OCI-LY7 (cell line): ENCODE measurements around the gene OSBPL3. TPM values are rescaled to one million over a fixed set of nuclear protein-coding genes. Genes with fewer than 3 reads are reported as not detected.

Experiments
- total RNA-seq, 2 experiments: library from RNA; depleted of rRNA in 1 of 2; stranded (reverse); fragments of >200 nt in 1 of 2; shearing (Covaris generic) in 1 of 2; gene quantifications; 2 replicates each; pipeline ENCODE4 v1.2.3, GENCODE V29; 2014 to 2022

The OSBPL3 gene
- total RNA-seq, 2 experiments from 2014 or later: 28.7 to 79.9 TPM

Other genes with a start within 250 kb of the OSBPL3 start
- gene GSDME, start 222.7 kb downstream of the OSBPL3 start, total RNA-seq (2014; rRNA removed; shearing (Covaris generic)): 41.7 and 49.9 TPM in 2 replicates
- gene GSDME, start 222.7 kb downstream of the OSBPL3 start, total RNA-seq (2022): 33.0 and 47.0 TPM in 2 replicates
- gene CYCS, start 145.1 kb upstream of the OSBPL3 start, total RNA-seq (2014; rRNA removed; shearing (Covaris generic)): 65.2 and 68.7 TPM in 2 replicates
- gene CYCS, start 145.1 kb upstream of the OSBPL3 start, total RNA-seq (2022): 153 and 175 TPM in 2 replicates
- gene NPVF, start 248.3 kb upstream of the OSBPL3 start, total RNA-seq (2014; rRNA removed; shearing (Covaris generic)): not detected in 2 replicates
- not detected in 2 replicates for gene NPVF, start 248.3 kb upstream of the OSBPL3 start, total RNA-seq (2022)